Epithelial cell of esophagus (primary cell): ENCODE results near the gene RUNX1.
A peak's percentile ranks its signal among the peaks of the same experiment; 100 is the strongest.

Source experiments
- DNase-seq: peaks from one replicate; pipeline ENCODE4 v3.0.0; 2010; ENCODE audit warnings: low read depth
- H3K4me3 ChIP-seq: 2 replicates; pipeline ENCODE4 v1.5.1; 2011; ENCODE audit warnings: mild to moderate bottlenecking, low read length, control low read depth
- TF ChIP-seq, protein P1 (sequence below): IDR thresholded peaks from 2 replicates; pipeline ENCODE4 v1.5.1; 2011; ENCODE audit warnings: low read depth, mild to moderate bottlenecking, low read length, control low read depth, inconsistent platforms; ENCODE audit not compliant: insufficient read depth; ENCODE audit errors: missing control alignments

RUNX1 gene

GRCh38 chr21:34825948-34826548 is 223.1 kb downstream of the RUNX1 start:
- TF ChIP-seq, protein P1, sequence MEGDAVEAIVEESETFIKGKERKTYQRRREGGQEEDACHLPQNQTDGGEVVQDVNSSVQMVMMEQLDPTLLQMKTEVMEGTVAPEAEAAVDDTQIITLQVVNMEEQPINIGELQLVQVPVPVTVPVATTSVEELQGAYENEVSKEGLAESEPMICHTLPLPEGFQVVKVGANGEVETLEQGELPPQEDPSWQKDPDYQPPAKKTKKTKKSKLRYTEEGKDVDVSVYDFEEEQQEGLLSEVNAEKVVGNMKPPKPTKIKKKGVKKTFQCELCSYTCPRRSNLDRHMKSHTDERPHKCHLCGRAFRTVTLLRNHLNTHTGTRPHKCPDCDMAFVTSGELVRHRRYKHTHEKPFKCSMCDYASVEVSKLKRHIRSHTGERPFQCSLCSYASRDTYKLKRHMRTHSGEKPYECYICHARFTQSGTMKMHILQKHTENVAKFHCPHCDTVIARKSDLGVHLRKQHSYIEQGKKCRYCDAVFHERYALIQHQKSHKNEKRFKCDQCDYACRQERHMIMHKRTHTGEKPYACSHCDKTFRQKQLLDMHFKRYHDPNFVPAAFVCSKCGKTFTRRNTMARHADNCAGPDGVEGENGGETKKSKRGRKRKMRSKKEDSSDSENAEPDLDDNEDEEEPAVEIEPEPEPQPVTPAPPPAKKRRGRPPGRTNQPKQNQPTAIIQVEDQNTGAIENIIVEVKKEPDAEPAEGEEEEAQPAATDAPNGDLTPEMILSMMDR = no peak
- DNase-seq = no peak
- no peak overlapping the region for H3K4me3 ChIP-seq

DNA sequence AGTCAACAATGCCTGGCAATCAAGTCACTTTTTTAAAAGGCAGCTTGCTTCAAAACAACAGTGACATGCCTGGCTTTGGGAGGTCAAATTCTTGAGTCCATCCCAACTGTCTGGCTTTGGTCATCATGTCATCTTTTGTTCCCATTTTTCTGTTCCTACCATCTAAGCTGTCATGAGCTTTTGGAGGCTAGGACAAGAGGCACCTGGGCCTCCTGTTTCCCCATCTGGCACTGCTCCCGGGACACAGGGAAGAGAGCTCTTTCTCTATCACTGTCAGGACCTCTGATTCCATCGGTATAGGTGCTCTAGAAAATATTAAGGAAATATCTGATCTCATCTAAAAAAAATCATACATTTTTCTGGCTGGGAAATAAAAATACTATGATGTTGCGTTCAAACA is 224.0 kb downstream of the RUNX1 start:
- no peak for DNase-seq
- no peak overlapping the region for H3K4me3 ChIP-seq
- TF ChIP-seq, protein P1 = no peak

- no peak overlapping the region for H3K4me3 ChIP-seq
- TF ChIP-seq, protein P1 = no peak
- DNase-seq = no peak
These were observed 224.8 kb downstream of the RUNX1 start for GRCh38 chr21:34824314-34824713.

- no peak overlapping the region for H3K4me3 ChIP-seq
- peak; percentile 92 for DNase-seq
- TF ChIP-seq, protein P1 = no peak
These were observed 226.2 kb downstream of the RUNX1 start for GRCh38 chr21:34822942-34823341.

GRCh38 chr21:34822168-34822567 is 226.9 kb downstream of the RUNX1 start:
- no peak overlapping the region for H3K4me3 ChIP-seq
- TF ChIP-seq, protein P1 = no peak
- DNase-seq = no peak

DNA sequence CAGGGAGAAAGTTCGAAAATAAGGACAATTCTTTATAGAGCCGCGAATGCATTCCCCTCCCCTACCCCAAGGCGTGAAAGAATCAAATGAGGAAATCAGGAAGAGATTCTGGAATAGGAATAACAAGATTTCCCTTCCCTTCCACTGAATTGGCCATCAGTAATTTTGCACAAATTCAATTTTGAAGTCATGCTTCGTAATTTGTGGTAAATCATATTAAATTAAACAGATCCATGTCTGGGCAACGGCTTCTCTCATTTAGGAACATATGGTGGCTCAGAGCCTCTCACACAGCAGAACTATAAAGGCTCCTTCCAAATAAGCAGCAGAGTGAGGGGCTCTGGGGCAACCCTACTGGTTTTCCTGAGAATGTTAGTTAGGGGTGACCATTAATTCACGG is 227.4 kb downstream of the RUNX1 start:
- H3K4me3 ChIP-seq = no peak overlapping the region
- TF ChIP-seq, protein P1 = no peak
- DNase-seq = no peak

- DNase-seq = peak; percentile 57
These were observed 229.1 kb downstream of the RUNX1 start for GRCh38 chr21:34820051-34820450.

More at GRCh38 chr21:34820051-34820450, 229.1 kb downstream of the RUNX1 start:
- TF ChIP-seq, protein P1 = no peak
- H3K4me3 ChIP-seq = no peak overlapping the region
